HG03095 (cell line): Measurements from ENCODE around the gene SH3BGRL3.
A peak's percentile ranks its signal among the peaks of the same experiment; 100 is the strongest.

Experiments
- ATAC-seq: cut with Tn5 transposase; IDR thresholded peaks from one replicate; pipeline ENCODE4 v1.9.1; 2021; ENCODE audit warnings: moderate library complexity; ENCODE audit not compliant: unreplicated experiment

The SH3BGRL3 gene

DNA sequence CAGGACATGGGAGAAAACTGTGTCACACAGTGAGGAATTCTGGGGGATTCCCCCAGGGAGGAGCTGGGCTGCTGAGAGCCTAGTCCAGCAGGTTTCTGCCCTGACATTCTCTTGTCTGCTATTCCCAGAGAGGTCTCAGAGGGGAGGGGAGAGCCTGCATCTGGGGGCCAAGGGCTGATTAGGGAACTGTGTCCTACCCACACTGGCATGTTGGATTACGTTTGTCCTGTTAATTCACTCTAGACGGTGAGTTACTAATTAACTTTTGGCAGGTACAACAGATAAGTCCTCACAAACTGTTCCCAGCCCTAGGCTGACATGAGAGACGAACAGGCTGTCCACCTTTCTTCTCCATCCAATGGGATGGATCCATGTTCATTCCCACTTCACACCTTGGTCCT, 2.6 kb upstream of the SH3BGRL3 start:
- ATAC-seq = no peak

GRCh38 chr1:26277719-26278118, 2.2 kb upstream of the SH3BGRL3 start:
- no peak for ATAC-seq

DNA sequence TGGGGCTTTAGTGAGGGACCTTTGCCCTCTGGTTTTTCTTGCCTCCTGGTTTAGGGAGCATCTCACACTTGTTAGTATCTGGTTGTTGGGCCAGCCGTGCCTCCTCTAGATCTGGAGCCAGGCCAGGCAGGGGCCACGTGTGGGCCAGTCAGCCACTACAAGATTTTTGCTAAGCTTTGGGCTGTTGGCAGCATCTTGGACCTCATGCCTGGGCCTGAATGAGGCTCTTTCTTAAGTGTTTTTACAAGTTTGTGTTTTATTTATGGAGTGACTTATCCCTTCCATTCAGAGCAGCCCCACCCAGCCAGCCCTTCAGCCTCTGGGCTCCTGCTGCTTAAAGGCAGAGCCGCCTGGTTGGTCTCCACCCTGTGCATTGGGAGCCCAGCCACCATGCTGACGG, 1.6 kb upstream of the SH3BGRL3 start:
- ATAC-seq = no peak

- no peak for ATAC-seq
Measured at GRCh38 chr1:26278724-26279455, 996 bp upstream of the SH3BGRL3 start.

DNA sequence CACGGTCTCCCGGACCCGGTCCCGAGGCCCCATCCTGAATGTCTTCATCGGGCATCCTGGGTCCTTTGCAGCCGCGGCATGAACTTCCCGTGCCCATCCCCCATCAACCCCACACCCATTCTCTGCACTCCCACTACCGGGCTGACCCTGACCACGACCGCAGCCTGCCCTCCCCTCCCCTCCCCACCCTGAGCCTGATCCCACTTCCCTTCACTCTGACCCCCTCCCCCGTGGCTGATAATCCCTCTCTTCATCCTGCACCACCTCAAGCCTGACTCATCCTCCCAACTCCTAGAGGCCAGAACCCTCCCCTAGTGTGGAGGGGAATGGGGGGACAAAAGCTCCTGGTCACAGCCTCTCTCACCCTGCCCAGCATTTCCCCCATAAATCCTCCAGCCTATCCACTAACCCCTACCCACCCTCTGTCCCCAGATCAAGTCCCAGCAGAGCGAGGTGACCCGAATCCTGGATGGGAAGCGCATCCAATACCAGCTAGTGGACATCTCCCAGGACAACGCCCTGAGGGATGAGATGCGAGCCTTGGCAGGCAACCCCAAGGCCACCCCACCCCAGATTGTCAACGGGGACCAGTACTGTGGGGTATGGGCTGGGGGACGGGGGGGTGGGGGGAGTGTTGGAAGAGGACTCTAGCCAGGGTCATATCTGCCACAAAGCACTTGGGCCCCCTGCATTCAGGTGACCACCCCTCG, 602 bp downstream of the SH3BGRL3 start:
- ATAC-seq = no peak

GRCh38 chr1:26281091-26281958, 1.4 kb downstream of the SH3BGRL3 start:
- ATAC-seq = no peak

GRCh38 chr1:26281971-26282370, 2.1 kb downstream of the SH3BGRL3 start:
- no peak for ATAC-seq

GRCh38 chr1:26282401-26282918, 2.6 kb downstream of the SH3BGRL3 start:
- no peak for ATAC-seq

- no peak for ATAC-seq
Measured at GRCh38 chr1:26283279-26283853, 3.5 kb downstream of the SH3BGRL3 start.

GRCh38 chr1:26283871-26284596, 4.1 kb downstream of the SH3BGRL3 start:
- ATAC-seq = no peak

GRCh38 chr1:26284597-26285347, 4.9 kb downstream of the SH3BGRL3 start:
- ATAC-seq = no peak

- no peak for ATAC-seq
Measured at GRCh38 chr1:26285366-26286063, 5.6 kb downstream of the SH3BGRL3 start.

DNA sequence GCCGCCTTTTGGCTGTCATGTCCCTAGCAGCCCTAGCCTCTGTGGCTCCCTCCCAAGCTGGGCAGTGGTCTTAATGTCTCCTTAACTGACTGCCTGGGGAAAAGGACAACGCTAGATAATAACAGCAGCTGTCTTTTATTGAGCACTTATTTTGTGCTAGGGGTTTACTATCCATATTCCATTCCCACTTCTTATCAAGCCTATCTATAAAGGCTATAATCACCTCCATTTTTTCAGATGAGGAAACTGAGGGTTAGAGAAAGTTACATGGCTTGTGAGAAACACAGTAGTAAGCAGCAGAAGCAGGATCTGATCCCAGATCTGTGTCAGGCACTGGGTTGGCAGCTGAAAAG, 6.2 kb downstream of the SH3BGRL3 start:
- no peak for ATAC-seq

- ATAC-seq = peak; percentile 40
Measured at GRCh38 chr1:26287033-26287711, 7.3 kb downstream of the SH3BGRL3 start.

- ATAC-seq = no peak
Measured at GRCh38 chr1:26287811-26288210, 7.9 kb downstream of the SH3BGRL3 start.

GRCh38 chr1:26288311-26288941, 8.5 kb downstream of the SH3BGRL3 start:
- no peak for ATAC-seq

- ATAC-seq = no peak
Measured at GRCh38 chr1:26289158-26290059, 9.5 kb downstream of the SH3BGRL3 start.
